ENCODE measurements around the gene GDF3.

- no peak for TF ChIP-seq CTCF (IDR thresholded peaks at IDR 0.05)
- TF ChIP-seq ZFX (IDR thresholded peaks at IDR 0.05; ENCODE audit: borderline replicate concordance): no peak
Observed at GRCh38 chr12:7668171-7668570, 27.4 kb downstream of the GDF3 start.

Measured in 22Rv1 (cell line).